OCI-LY1 (cell line): Measurements from ENCODE around the gene GABRG3.

ENCODE experiments used
- H2AFZ ChIP-seq: fragments of 200-600 bp; sonication (generic), shearing (Covaris generic); 2 replicates; pipeline ENCODE4 v1.6.0; 2014; ENCODE audit warnings: antibody characterized with exemption, mild to moderate bottlenecking, low read length
- H3F3A ChIP-seq: fragments of 200-600 bp; sonication (generic), shearing (Covaris generic); 2 replicates; pipeline ENCODE4 v1.6.0; 2014; ENCODE audit warnings: mild to moderate bottlenecking, antibody characterized with exemption, low read length, moderate library complexity; ENCODE audit not compliant: insufficient read depth
- H3K27ac ChIP-seq: fragments of 200-600 bp; sonication (generic); 2 replicates; pipeline ENCODE4 v1.5.1; 2014; ENCODE audit warnings: low read length, mixed run types, mild to moderate bottlenecking, low read depth; ENCODE audit not compliant: poor library complexity, severe bottlenecking
- H3K27me3 ChIP-seq: fragments of 200-600 bp; sonication (generic); 2 replicates; pipeline ENCODE4 v1.6.0; 2014; ENCODE audit warnings: antibody characterized with exemption, mild to moderate bottlenecking, low read length, moderate library complexity; ENCODE audit not compliant: insufficient read depth
- H3K36me3 ChIP-seq: fragments of 200-600 bp; sonication (generic); 2 replicates; pipeline ENCODE4 v1.6.1; 2014; ENCODE audit warnings: mild to moderate bottlenecking, antibody characterized with exemption, low read length, moderate library complexity, mixed read lengths; ENCODE audit not compliant: insufficient read depth
- H3K4me1 ChIP-seq: fragments of 200-600 bp; sonication (generic); 2 replicates; pipeline ENCODE4 v1.5.1; 2014; ENCODE audit warnings: mild to moderate bottlenecking, low read length, moderate library complexity; ENCODE audit not compliant: insufficient read depth, severe bottlenecking
- H3K4me2 ChIP-seq: fragments of 200-600 bp; sonication (generic), shearing (Covaris generic); 2 replicates; pipeline ENCODE4 v1.6.1; 2014; ENCODE audit warnings: low read length
- H3K4me3 ChIP-seq: fragments of 200-600 bp; sonication (generic); 2 replicates; pipeline ENCODE4 v1.5.1; 2014; ENCODE audit warnings: low read length, low read depth, mild to moderate bottlenecking, mixed read lengths; ENCODE audit not compliant: poor library complexity, severe bottlenecking
- H3K79me2 ChIP-seq: fragments of 200-600 bp; shearing (Covaris generic); 2 replicates; pipeline ENCODE4 v1.6.1; 2016; ENCODE audit warnings: mixed run types, low read length, mixed read lengths; ENCODE audit not compliant: insufficient read depth
- H3K9ac ChIP-seq: fragments of 200-600 bp; sonication (generic), shearing (Covaris generic); 2 replicates; pipeline ENCODE4 v1.6.1; 2014; ENCODE audit warnings: mild to moderate bottlenecking, low read length, mixed read lengths
- H3K9me2 ChIP-seq: fragments of 200-600 bp; sonication (generic), shearing (Covaris generic); 2 replicates; pipeline ENCODE4 v1.6.1; 2014; ENCODE audit warnings: low read depth, mild to moderate bottlenecking, low read length, mixed read lengths
- H3K9me3 ChIP-seq: fragments of 200-600 bp; shearing (Covaris generic); 2 replicates; pipeline ENCODE4 v1.6.1; 2014; ENCODE audit warnings: low read length, mixed read lengths
- H4K20me1 ChIP-seq: fragments of 200-600 bp; sonication (generic), shearing (Covaris generic); 2 replicates; pipeline ENCODE4 v1.6.0; 2016; ENCODE audit warnings: mild to moderate bottlenecking, low read length; ENCODE audit not compliant: insufficient read depth
- EZH2 ChIP-seq: fragments of 200-600 bp; sonication (generic), shearing (Covaris generic); IDR thresholded peaks from 2 replicates; pipeline ENCODE4 v1.8.0; 2017; ENCODE audit warnings: borderline replicate concordance, mixed run types, mild to moderate bottlenecking, antibody characterized with exemption, low read length, moderate library complexity, mixed read lengths
- TF ChIP-seq, protein P1 (sequence below): fragments of 200-600 bp; sonication (generic), shearing (Covaris generic); IDR thresholded peaks from 2 replicates; pipeline ENCODE4 v1.5.1; 2017; ENCODE audit warnings: mild to moderate bottlenecking, antibody characterized with exemption, low read length, moderate library complexity, mixed read lengths

The GABRG3 gene

DNA sequence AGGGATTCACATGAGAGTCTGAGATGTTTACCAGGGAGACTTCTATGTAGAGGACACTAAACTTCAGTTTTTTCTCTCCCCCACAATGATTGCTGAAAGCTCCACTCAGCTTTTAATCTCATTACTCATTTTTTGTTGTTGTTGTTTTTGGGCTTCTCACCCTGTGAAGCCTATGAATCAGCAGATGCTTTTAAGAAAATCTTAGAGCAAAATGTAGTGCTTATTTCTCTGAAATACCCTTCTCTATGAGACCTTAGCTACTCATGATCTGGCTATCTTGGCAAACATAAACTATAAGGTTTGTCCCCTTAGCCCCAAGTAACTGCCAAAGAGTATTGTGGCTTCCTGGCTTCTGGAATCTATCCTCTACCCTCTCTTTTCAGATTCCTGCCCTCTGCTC lies 590.8 kb downstream of the GABRG3 start:
- Histone ChIP-seq H3K4me3 (no peak overlapping the region), H3K9ac (no peak overlapping the region), H3K79me2 (no peaks in the 10 kb centered on the region), H3K4me2 (no peak overlapping the region), H3K9me3 (no peaks in the 10 kb centered on the region), H3K27me3 (no peaks in the 10 kb centered on the region), H3K4me1 (no peaks in the 10 kb centered on the region), H3K9me2 (no peaks in the 10 kb centered on the region), H4K20me1 (no peaks in the 10 kb centered on the region), H3F3A (no peaks in the 10 kb centered on the region), H2AFZ (no peak overlapping the region), H3K27ac (no peak overlapping the region), H3K36me3 (no peaks in the 10 kb centered on the region)
- TF ChIP-seq, protein P1, sequence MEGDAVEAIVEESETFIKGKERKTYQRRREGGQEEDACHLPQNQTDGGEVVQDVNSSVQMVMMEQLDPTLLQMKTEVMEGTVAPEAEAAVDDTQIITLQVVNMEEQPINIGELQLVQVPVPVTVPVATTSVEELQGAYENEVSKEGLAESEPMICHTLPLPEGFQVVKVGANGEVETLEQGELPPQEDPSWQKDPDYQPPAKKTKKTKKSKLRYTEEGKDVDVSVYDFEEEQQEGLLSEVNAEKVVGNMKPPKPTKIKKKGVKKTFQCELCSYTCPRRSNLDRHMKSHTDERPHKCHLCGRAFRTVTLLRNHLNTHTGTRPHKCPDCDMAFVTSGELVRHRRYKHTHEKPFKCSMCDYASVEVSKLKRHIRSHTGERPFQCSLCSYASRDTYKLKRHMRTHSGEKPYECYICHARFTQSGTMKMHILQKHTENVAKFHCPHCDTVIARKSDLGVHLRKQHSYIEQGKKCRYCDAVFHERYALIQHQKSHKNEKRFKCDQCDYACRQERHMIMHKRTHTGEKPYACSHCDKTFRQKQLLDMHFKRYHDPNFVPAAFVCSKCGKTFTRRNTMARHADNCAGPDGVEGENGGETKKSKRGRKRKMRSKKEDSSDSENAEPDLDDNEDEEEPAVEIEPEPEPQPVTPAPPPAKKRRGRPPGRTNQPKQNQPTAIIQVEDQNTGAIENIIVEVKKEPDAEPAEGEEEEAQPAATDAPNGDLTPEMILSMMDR = no peak
- TF ChIP-seq EZH2 = no peak

DNA sequence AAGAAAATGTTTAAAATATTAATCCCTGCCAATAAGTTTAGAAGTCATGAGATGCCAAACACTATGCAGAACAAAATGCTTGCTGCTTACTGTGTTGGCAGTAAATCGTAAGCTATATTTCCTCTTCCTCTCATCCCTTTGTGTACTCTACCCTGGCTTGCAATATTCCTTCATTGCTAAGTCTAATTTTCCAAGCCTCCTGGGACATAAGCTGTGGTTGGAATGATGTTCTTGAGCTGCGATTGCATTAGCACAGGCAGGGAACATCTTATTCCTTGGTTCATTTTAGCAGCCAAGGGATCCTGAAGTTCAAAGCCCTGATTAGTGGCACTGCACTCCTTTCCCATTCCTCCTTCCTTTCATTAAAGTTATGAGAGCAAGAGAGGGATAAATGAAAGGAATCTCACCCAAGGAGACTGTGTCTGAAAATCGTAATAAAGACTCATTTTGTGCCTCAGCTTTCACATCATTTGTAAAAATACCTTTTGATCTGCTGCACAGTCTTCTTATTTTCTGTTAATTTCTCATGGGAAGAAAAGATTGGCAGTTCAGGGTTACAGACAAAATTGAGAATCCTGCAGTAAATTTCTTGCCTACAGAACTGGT lies 592.9 kb downstream of the GABRG3 start:
- Histone ChIP-seq H3K9me3 (no peaks in the 10 kb centered on the region), H3K4me3 (no peak overlapping the region), H3K4me1 (no peaks in the 10 kb centered on the region), H3K79me2 (no peaks in the 10 kb centered on the region), H4K20me1 (no peaks in the 10 kb centered on the region), H2AFZ (no peak overlapping the region), H3K27ac (no peak overlapping the region), H3F3A (no peaks in the 10 kb centered on the region), H3K27me3 (no peaks in the 10 kb centered on the region), H3K9ac (no peak overlapping the region), H3K4me2 (no peak overlapping the region), H3K36me3 (no peaks in the 10 kb centered on the region), H3K9me2 (no peaks in the 10 kb centered on the region)
- no peak for TF ChIP-seq EZH2

DNA sequence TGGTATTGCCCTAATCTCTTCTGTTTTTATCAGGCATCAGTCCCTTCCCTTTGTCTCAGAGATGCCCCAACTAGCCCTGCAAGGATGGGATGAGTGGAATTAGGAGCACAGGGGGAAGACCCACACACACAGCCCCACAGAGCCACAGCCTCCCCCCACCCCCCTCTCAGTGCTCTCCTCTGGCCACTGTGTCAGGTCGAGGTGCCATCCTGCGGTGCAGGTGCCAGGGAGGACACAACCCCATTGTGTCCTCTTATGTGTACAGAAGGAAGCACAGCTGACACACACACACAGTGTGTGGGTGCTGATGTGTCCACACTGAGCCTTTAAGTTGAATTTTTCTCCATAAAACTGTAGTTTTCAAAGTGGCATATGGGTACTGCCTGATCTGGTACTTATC lies 593.7 kb downstream of the GABRG3 start:
- Histone ChIP-seq H2AFZ (no peak overlapping the region), H3K4me1 (no peaks in the 10 kb centered on the region)
- TF ChIP-seq, protein P1 = no peak
- TF ChIP-seq EZH2 = no peak

DNA sequence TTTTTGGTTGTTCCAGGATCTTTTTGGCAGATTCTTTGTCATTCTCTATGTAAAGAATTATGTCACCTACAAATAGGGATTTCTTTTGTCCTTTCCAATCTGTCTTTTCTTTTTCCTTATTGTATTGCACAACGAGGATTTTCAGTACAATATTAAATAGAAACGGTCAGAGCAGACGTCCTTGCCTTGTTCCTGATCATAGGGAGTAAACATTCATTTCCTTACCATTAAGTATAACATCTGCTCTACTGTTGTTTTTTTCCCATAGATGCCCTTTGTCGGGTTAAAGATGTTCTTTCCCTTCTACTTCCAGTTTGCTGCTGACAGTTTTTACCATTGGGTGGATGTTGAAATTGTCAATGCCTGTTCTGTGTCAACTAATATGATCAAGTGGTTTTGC lies 599.8 kb downstream of the GABRG3 start:
- Histone ChIP-seq H3K9me3 (no peaks in the 10 kb centered on the region), H3K4me3 (no peak overlapping the region), H3K4me1 (no peaks in the 10 kb centered on the region), H3K9me2 (no peaks in the 10 kb centered on the region), H3F3A (no peaks in the 10 kb centered on the region), H2AFZ (no peak overlapping the region), H3K36me3 (no peaks in the 10 kb centered on the region), H4K20me1 (no peaks in the 10 kb centered on the region), H3K27me3 (no peaks in the 10 kb centered on the region), H3K4me2 (no peak overlapping the region), H3K9ac (no peak overlapping the region), H3K27ac (no peak overlapping the region), H3K79me2 (no peaks in the 10 kb centered on the region)
- TF ChIP-seq, protein P1 = no peak
- TF ChIP-seq EZH2 = no peak

More for the DNA sequence above, 593.7 kb downstream of the GABRG3 start:
- no peaks in the 10 kb centered on the region for H3K36me3 ChIP-seq
- no peak overlapping the region for H3K27ac ChIP-seq
- no peaks in the 10 kb centered on the region for H3K79me2 ChIP-seq
- H3K9ac ChIP-seq = no peak overlapping the region
- no peak overlapping the region for H3K4me3 ChIP-seq
- H3F3A ChIP-seq = no peaks in the 10 kb centered on the region
- H4K20me1 ChIP-seq = no peaks in the 10 kb centered on the region
- no peaks in the 10 kb centered on the region for H3K9me3 ChIP-seq
- no peaks in the 10 kb centered on the region for H3K9me2 ChIP-seq
- H3K4me2 ChIP-seq = no peak overlapping the region
- no peaks in the 10 kb centered on the region for H3K27me3 ChIP-seq
